GM21717 (cell line): ENCODE data around the gene SCAMP2.

Experiments
- ATAC-seq: cut with Tn5 transposase; IDR thresholded peaks from one replicate; pipeline ENCODE4 v1.9.1; 2021; ENCODE audit warnings: mild to moderate bottlenecking, moderate library complexity; ENCODE audit not compliant: unreplicated experiment

Gene SCAMP2

DNA sequence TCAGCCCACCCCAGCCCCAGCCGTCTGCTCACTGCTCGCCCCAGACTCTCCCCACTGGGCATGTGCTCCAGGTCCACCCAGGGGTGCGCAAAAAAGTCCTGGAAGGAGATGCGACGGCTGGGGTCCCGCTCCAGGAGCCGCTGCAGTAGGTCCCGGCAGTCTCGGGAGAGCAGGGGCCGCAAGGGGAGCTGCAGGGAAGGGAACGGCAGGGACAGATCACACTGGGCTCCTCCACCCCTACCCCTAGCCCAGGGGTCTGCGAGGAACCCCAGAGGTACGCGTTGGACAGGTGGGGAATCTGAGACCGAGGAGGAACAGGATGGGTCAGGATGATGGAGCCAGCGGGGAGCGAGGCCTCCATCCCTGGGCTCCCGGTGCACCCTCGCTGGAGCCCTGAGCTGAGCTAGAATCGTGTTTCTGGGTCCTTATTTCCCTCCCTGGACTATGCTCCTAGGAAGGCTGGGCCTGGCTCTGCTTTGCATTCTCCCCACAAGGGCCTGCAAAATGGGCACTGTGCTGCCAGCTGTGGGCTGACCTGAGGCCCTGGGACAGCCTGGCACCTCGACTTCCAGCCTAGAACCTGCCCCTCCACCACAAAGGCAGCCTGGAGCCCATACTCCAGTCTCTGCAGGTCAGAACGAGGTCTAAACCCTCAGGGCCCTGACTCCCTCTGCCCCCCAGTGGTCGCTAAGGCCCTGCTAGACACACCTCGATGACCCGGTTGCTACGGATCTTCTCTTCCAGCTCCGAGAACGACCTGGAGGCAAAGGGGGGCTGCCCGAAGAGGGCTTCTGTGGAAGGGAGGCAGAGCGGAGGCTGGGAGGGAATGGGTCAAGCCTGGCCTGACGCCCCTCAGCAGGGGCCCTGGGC is 33.4 kb downstream of the SCAMP2 start:
- ATAC-seq, result no peak

DNA sequence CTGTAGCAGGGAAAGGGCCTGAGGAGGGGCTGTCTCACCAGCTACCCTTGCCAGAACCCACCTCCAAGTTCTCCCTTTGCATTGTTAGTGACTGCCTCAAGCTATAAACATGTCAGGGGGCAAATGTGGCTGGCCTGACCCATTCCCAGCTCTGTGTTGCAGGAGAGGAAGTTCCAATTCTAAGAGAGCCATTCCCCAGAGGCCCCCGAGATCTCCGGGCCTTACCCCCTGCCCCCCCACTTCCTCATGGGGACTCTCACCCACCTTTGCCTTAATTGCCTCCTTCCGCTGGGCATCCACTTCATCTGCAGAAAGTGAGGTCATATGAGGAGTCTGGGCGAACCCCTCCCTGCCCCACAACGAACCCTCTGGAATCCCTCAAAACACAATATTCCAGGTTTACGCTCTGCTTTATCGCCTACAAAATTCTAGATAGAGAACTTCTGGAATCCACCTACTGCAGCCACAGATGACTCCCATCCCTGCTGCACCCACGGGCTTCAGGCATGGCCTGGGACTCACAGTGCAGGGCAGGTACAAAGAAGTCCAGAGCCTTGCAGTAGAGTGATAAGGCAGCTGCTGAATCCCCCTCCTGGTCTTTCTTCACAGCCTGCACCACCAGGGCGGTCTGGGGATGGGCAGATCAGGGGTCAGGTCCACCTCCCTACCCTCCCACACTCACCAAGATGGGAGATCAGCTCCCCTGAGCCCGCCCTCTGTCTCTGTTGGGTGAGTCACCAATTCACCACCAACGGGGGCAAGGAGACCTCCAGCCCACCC is 34.2 kb downstream of the SCAMP2 start:
- no peak for ATAC-seq

DNA sequence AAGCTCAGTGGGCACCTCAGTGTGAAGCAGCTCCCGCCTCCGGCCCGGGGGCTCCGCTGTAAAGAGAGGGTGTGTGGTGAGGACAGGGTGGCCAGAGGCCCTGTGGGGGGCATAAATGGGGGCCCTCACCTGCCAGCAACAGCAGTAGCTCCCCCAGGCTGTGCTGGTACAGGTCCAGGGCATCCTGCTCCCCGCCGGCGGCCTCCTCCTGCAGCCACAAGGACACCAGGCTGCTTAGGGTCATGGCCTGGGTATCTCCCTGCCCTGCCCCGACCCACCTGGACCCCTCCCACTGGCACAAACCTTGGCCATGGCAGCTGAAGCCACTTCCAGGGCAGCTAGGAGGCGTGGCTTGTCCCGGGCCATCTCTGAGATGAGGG is 35.0 kb downstream of the SCAMP2 start:
- ATAC-seq, result no peak

DNA sequence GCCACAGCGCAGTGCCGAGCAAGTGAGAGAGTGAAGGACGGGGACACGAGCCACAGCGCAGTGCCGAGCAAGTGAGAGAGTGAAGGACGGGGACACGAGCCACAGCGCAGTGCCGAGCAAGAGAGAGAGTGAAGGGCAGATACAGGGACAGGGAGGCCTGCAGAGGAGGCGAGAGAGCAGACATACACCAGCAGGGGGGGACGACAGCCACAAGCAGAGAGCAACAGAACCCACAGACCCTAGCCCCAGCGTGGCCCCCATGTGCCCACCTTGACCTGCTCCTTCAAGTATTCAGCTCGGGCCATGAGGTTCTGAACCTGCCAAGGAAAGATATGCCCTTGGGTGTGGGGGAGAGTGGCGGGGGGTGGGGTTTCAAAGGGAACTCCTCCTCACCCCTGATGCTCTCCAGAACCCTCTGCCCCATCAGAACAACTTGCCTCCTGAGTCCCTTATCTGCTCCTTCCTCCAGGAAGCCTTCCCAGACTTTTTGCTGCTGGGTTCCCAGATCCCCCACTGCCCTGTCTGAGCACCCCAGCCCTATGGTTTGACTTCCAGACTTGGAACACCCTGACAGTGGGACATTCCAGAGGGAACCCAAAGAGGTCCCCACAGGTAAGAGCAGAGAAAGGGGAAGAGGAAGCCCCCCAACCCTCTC is 35.6 kb downstream of the SCAMP2 start:
- no peak for ATAC-seq

DNA sequence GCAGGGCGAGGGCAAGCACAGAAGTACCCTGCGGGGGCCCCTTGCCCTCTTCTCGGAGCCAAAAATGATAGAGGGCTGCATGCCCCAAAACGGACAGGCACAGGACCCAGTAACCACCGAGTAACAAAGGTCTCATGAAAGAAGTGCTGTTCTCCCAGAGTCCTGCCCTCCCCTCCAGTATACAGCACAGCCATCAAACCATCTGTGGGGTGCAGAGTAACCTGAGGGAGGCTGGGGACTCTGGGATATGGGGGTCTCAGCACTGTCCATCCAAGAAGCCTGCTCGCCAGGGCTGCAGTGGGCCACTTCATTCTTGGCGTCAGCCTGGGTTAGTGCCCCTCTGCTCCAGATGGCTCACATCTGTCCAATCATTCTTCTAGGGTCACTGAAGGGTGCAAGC is 36.3 kb downstream of the SCAMP2 start:
- no peak for ATAC-seq

DNA sequence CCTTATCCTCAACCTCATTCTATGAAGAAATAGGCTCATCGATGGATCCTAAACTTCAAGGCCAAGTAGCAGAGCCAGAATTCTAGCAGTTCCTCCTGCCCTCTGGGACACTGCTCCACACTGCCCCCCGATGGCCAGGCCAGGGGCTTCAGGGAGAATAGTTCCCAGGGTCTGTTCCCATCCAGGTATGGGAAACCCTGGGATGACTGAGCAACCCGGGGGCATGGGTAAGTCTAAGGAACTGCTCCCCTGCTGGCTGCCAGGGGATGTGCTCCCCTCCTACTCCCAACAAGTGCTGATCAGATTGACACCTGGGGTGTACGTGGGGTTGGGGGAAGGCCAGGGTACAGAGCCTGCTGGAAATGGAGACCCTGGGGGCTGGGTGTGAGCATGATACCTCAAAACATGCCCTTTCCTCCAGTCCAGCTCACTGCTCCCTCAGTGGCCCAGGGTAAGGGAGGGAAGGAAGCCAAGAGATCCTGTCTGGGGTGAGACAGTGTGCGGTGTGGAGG is 37.8 kb downstream of the SCAMP2 start:
- no peak for ATAC-seq

DNA sequence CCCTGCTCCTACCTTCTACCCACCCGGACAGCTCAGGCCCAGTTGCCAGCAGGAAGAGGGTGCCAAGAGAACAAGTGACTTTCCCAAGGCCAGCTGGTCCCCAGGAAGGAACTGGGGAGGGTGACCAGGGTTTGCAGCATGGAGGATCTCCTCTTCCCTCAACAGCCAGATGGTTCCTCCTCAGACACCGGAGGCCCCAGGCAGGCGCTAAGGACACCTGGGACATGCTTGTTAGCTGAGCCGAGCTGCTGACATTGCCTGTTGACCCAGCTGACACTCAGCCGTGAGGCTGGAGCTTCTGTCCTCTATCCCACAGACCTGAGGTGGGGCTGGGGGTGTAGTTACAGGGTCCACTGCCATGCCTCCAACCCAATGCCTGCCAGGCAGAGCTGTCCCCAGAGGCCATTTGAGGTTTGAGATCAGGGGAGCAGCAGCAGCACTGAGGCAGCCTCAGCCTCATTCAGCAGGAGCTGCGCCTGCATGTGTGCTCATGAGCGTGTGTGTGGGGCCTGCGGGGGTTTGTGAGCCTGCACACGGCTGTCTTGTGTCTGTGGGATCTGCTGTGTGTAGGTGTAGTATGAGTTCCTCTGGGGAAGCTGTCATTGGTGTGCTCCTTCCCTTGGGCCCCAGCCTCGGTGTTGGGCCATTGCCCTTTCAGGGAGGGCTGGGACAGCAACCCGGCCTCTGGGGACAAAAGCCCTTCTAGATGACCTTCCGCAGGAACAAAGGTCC is 39.6 kb downstream of the SCAMP2 start:
- no peak for ATAC-seq

DNA sequence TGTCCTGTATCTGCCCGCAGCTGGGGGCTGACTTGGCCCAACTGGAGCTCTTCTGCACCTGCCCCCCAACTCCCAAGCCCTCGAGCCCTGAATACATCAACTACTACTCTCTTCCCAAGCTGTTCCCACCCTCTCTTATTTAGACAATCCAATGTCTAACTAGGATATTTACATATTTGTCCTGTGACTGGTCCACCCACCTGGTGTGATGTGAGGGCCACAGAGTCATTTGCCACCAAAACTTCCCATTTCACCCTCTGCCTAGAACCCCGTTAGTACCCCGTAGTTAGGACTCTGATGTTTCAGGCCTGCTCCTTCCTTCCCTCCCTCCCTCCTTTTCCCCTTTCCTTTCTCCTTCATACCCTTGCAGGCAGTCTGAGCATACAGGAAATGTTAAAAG is 40.3 kb downstream of the SCAMP2 start:
- ATAC-seq, result no peak

DNA sequence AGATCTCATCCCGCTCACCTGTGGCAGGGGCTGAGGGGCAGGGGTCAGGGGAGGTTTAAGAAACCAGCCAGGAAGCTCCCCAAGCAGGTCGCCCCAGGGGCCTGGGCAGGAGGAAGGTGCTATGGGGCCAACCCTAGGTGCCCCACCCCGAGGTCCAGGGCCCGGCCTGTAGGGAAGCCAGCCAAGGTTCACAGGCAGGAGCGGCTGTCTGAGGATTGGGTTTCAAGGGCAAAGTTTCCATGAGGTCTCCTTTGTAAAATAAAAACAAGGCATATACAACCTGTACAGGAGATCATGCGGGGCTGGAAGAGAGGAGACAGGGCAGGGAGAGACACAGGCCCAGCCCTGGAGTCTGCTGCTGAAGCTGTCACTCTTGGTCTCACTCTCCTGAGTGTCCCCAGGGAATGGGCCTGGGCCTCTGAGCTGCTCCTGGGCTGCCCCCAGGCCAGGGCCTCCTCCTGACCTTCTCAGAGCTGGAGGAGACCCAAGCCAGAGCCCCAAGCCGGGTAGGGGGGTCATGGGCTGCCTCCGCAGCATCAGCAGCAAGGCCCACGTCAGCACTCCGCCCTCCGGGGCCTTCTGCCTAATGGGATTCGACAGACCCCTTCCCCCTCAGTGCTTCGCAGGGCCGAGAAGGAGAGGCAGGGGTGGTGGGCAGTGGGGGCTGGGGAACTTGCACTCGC is 41.2 kb downstream of the SCAMP2 start:
- no peak for ATAC-seq

DNA sequence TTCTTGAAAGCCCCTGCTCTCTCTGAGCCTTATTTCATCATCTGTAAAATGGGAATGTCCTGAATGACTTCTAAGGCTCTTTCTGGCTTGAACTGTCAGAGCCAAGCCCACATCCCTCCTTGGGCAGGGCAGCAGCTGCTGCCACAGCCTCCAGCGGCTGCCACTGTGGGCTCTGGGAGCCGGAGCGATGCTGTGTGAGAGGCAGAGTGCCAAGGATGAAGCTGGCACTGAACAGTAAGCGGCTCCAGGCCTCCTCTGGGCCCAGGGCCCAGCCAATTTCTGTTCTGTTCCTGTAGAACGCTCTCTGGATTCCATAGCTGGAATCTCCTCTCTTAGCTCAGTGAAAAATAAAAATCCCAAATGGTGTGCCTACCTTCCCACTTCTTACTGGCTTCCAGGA is 42.3 kb downstream of the SCAMP2 start:
- no peak for ATAC-seq

DNA sequence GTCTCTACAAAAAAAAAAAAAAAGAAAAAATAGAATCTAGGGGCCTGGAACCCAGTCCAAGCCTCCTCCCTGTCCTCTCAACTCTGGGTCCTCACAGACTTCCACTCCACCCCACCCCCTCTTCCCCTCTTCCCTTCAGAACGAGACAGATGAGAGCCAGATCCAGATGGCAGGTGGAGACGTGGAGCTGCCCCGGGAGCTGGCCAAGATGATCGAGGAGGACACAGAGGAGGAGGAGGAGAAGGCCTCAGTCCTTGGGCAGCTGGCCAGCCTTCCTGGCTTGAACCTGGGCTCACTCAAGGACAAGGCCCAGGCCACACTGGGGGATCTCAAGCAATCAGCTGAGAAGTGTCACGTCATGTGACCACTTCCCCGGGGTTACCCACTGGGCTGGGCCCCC is 43.2 kb downstream of the SCAMP2 start:
- ATAC-seq, result no peak

DNA sequence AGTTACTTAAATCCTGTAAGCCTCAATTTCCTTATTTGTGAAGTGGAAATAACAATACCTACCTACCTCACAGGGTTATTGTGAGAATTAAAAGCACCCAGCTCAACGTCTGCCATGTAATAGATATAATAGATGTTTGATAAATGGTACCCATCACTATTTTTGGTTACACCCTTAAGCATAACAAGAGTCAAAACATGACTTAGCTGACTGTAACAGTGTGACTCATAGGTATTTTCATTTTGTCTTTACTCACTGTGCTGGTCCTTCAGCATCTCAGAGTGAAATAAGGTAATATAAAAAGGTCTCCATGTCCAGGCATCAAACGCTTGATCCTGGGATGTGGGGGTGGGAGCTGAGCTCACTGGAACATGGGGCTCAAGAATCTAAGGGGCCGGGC is 43.7 kb downstream of the SCAMP2 start:
- no peak for ATAC-seq

DNA sequence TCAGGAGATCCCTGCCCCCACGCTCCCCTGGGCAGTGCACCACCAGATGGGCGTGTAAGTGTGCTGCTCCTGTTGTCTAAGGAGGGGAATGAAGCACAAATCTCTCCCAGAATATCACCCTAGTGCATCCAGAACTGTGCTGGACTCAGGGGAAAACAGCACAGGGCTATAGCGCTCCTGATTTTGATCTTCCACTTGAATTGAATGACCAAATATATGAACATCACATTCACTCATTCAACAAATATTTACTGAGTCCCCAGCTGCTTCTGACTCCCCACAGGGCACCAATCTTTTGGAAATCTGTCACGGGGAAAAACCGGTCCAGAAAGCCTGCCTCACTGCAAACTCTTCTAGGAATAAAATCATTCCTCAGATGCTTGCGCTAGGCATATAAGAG is 44.3 kb downstream of the SCAMP2 start:
- no peak for ATAC-seq

DNA sequence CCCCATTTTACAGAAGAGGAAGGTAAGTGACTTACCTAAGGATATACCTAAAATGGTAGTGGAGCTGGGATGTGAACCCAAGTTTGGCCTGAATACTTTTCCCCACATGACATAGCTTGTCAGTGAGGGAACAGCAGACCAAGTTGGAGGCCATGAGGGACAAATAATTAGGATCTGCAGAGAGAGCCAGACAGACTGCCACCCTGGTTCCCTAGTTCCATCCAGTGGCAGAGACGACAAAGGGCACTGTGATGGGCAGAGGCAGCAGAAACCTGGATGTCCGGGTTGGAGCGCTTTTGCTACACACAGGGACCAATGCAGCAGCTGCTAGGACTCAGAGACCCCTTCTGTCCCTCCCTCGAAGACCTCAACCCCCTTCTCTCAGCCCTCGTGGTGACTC is 45.6 kb downstream of the SCAMP2 start:
- ATAC-seq, result no peak

DNA sequence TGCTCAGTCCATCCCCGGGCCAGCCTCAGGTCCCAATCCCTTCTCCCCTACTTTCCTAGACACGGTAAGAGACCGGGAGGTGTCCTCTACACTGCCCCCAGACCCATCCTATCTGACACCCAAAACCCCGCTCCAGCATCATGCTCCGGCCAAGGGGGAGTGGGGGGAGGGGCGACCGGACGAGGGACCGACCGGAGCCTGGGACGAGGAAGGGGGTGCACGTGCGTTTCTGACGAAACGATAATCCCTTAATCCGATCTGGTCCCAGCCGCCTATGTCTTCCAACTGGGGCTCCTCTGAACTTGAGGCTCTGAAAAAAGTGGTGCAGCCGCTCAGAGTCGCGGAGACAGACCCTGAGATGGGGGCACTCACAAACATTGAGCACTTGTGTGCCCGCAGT is 46.2 kb downstream of the SCAMP2 start:
- ATAC-seq, result no peak

DNA sequence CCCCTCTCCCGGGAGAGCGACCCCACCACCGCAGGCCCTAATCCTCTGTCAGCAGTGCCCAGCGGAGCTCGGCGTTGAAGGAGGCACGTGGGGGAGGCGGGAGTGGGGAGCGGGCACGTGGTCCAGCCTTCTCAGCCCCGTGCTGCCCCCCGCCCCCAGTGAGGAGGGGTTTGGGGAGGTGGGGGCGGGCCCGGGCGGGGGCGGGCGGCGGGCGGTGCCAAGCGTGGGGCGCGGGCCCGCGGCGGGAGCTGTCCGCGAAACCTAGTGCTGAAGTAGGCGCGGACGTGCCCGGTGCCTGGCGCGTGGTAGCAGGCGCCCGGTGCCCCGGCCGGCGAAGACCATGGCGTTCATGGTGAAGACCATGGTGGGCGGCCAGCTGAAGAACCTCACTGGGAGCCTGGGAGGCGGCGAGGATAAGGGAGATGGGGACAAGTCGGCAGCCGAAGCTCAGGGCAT is 46.8 kb downstream of the SCAMP2 start, which contains the start of gene CPLX3:
Gene CPLX3, plus strand, starts transcription at position 264 of the 456 bp plus-strand sequence. Its CDS starts 77 bp downstream, at position 341.
- ATAC-seq, result no peak

DNA sequence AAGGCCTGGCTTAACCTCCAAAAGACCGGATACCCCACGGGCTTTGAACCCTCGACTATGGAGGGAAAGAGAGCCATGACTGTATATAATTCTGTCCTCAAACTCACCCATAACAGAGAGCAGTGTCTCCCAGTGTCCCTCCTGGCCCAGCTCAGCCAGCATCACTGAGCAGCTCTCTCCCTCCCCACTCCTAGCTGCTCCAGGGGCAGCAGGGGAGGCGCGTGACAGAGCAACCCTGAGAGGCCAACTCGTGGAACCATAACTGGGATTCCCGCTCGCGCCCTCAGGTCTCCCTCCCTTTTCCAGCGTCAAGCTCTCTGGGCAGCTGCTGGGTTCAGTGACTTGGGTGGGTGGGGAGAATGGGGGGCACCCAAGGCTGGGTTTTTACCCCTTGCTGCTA is 47.3 kb downstream of the SCAMP2 start:
- no peak for ATAC-seq

DNA sequence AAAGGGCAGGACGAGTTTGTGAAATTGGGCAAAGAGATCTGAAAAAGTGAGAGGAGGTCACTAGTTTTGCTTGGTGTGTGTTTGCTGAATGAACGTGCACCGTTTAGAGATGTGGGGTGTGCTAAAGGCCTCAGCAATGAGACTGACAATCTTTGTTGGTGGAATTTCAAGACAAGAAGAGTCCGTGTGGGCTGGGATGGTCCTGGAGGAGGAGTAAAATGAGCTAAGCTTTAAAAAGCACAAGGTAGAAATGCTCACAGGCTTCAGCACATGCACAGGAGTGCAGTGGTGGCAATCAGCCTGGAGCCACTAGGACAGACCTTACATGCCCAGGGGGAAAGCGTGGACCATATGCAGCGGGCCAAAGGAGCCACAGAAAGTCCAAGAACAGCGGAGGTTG is 48.2 kb downstream of the SCAMP2 start:
- no peak for ATAC-seq

DNA sequence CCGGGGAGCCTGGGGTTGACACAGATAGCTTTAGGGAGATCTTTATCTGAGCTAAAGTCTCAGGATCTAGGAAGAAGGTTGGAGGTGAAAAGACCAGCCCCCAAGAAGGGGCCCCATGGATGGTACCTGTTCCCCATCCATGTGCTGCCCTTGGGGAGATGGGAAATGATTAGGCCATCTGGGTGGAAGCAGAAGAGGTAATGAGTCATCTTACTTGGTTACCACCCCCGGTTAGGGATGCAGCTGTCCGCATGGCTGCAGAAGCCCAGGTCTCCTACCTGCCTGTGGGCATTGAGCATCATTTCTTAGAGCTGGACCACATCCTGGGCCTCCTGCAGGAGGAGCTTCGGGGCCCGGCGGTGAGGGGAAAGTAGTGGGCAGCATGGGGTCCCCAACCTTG is 49.8 kb downstream of the SCAMP2 start:
- no peak for ATAC-seq

DNA sequence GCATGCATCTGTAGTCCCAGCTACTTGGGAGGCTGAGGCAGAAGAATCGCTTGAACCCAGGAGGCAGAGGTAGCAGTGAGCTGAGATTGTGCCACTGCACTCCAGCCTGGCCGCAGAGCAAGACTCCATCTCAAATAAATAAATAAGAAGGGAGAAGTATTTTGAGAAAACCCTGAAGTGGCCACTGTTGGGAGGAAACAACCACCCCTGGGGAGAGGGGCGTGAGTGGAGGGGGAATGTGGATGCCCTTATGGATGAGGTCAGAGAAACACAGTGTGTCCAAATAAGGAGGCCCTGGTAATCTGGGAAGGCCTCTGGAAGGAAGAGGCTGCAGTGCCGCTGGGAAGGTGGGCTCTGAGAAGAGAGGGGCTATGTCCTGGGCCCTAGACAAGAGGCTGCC is 50.9 kb downstream of the SCAMP2 start:
- ATAC-seq, result no peak
